IPS DF 4.7 (cell line): Measurements from ENCODE around the gene TIMM17A.
A peak's percentile ranks its signal among the peaks of the same experiment; 100 is the strongest.

Source experiments
- DNase-seq: peaks from one replicate; pipeline ENCODE4 v3.0.0-alpha.2; 2013; ENCODE audit warnings: low spot score; ENCODE audit errors: extremely low read depth

TIMM17A gene

DNA sequence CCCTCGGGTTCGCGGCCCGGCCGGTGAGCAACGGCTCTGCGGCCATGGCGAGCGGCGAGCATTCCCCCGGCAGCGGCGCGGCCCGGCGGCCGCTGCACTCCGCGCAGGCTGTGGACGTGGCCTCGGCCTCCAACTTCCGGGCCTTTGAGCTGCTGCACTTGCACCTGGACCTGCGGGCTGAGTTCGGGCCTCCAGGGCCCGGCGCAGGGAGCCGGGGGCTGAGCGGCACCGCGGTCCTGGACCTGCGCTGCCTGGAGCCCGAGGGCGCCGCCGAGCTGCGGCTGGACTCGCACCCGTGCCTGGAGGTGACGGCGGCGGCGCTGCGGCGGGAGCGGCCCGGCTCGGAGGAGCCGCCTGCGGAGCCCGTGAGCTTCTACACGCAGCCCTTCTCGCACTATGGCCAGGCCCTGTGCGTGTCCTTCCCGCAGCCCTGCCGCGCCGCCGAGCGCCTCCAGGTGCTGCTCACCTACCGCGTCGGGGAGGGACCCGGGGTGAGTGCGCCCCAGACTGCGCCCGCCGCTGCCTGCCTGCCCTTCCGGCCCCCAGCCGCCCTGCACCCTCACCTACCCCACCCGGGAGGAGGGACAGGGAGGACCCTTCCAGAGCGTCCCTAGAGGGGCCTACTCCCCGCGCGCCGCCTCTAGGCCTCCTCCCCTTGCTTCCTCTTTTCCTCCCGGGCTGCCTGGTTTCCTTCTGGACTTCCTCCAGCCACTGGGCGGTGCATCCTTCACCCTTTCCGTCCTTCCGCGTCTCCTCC is 27.5 kb downstream of the TIMM17A start, which contains the start of gene RNPEP:
TSS of gene RNPEP (plus strand) at position 26 of the 757 bp plus-strand sequence. CDS start at position 45, 19 bp downstream.
- no peak for DNase-seq

- DNase-seq: no peak
Observed at GRCh38 chr1:201983380-201983805, 28.1 kb downstream of the TIMM17A start.

DNA sequence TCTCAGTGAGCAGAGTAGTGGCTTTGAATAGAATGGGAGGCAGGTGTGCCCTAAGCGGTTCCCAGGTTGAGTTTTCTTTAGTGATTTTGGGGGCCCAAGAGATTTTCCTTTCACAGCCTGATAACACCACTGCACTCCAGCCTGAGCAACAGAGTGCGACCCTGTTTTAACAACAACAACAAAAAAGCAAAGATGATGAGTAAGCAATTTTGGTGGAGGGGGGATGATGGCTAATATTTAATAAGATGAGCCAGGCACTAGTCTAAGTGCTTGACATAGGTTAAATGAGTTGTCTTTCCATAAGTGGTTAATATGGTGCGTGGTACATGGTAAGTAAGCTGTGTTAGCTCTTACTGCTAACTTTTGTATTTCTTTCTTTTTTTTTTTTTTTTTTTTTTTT is 29.1 kb downstream of the TIMM17A start:
- no peak for DNase-seq

DNA sequence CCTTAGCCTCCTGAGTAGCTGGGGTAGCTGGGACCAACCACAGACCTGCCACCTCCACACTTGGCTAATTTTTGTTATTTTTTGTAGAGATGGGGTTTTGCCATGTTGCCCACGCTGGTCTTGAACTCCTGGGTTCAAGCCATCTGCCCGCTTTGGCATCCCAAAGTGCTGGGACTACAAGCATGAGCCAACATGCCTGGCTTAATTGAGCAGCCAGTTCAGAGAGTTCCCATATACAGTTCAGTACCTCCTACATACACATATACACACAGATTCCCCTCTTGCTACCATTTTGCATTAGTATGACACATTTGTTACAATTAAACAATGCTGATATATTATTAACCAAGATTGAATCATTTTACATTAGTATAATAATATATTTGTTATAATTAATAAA is 30.1 kb downstream of the TIMM17A start:
- no peak for DNase-seq

DNA sequence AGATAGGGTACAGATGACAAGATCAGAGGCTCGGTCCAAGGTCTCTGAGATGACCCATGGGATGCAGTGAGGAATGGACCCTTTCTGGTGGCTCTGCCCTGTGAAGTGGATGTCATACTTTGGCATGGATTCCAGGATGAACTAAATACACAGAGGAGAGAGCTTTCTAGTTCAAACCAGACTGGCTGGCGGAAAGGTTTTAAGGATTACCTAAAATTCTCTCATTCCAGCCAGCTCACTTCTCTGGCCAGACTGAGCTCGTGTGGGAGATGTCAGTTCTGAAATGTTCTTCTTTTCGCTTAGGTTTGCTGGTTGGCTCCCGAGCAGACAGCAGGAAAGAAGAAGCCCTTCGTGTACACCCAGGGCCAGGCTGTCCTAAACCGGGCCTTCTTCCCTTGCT is 33.3 kb downstream of the TIMM17A start:
- DNase-seq: no peak

- DNase-seq: no peak
Observed at GRCh38 chr1:201989354-201990128, 34.2 kb downstream of the TIMM17A start.

GRCh38 chr1:201990427-201990826 is 35.1 kb downstream of the TIMM17A start:
- no peak for DNase-seq

DNA sequence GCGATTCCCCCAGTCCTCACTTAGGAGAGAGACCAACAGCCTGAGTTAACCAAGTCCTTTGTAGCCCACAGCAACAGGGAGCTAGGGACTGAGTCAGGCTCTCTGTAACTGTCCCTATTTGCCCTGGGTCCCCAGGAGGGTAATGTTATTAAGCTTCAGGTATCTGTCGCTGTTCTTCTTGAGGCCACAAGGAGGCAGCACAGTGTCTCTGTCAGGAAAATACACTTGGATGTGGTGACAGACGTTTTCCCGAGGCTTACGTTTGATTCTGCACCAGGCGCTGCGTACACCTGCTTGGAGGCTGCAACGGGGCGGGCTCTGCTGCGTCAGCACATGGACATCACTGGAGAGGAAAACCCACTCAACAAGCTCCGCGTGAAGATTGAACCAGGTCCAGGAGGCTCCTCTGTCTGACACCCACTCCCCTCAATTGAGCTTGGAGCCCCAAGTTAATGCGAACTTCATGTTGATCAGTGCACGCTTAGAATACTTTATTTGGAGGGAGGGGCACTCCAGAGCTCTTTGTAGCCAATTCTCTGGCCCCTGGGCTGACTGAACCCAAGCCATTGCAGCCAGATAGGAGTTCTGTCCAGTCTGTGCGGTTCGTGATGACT is 44.4 kb downstream of the TIMM17A start:
- DNase-seq: no peak

GRCh38 chr1:202002507-202002906 is 47.2 kb downstream of the TIMM17A start:
- no peak for DNase-seq

GRCh38 chr1:202004711-202005110 is 49.4 kb downstream of the TIMM17A start:
- no peak for DNase-seq

GRCh38 chr1:202005958-202006357 is 50.7 kb downstream of the TIMM17A start:
- no peak for DNase-seq

- no peak for DNase-seq
Observed at GRCh38 chr1:202007304-202007703, 52.0 kb downstream of the TIMM17A start.

- no peak for DNase-seq
Observed at GRCh38 chr1:202007805-202008489, 52.6 kb downstream of the TIMM17A start.

GRCh38 chr1:202009326-202010179 is 54.2 kb downstream of the TIMM17A start:
- DNase-seq: peak; percentile 87

DNA sequence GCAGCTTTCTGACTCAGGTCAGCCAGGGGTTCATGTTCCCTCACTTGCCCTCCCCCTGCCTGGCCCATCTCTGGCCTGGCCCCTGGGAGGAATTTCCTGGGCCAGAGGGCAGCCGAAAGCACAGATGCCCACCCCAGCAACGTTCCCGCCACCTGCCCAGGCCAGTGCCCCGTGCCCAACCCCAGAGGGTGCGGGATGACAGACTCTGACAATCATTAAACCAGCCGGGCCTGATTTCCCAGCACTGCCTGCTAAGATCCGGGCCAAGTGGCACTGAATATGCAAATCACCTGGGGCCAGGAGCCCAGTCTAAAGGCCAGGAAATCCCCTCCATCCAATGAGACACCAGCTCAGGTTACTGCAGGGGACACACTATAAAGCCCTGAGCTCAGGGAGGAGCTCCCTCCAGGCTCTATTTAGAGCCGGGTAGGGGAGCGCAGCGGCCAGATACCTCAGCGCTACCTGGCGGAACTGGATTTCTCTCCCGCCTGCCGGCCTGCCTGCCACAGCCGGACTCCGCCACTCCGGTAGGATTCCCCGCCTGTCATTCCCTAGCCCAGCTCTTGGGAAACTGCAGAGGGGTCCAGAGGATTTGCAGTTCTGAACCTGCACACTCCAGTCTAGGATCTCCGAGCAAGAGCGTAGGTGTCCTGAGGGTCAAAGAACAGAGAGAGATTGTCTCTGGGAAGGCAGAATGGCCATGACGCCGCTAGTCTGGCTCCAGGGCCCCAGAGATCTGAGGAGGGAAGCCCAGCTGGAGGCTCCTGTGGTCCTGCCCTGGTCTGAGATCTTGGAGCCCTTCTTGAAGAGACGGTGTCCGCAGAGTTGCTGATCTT is 55.1 kb downstream of the TIMM17A start, which contains the start of gene ELF3:
TSS of gene ELF3 (plus strand) at position 408 of the 836 bp plus-strand sequence. CDS start 550 bp downstream, outside the sequence.
- DNase-seq: peak; percentile 95

- DNase-seq: no peak
Observed at GRCh38 chr1:202011994-202012393, 56.7 kb downstream of the TIMM17A start.

DNA sequence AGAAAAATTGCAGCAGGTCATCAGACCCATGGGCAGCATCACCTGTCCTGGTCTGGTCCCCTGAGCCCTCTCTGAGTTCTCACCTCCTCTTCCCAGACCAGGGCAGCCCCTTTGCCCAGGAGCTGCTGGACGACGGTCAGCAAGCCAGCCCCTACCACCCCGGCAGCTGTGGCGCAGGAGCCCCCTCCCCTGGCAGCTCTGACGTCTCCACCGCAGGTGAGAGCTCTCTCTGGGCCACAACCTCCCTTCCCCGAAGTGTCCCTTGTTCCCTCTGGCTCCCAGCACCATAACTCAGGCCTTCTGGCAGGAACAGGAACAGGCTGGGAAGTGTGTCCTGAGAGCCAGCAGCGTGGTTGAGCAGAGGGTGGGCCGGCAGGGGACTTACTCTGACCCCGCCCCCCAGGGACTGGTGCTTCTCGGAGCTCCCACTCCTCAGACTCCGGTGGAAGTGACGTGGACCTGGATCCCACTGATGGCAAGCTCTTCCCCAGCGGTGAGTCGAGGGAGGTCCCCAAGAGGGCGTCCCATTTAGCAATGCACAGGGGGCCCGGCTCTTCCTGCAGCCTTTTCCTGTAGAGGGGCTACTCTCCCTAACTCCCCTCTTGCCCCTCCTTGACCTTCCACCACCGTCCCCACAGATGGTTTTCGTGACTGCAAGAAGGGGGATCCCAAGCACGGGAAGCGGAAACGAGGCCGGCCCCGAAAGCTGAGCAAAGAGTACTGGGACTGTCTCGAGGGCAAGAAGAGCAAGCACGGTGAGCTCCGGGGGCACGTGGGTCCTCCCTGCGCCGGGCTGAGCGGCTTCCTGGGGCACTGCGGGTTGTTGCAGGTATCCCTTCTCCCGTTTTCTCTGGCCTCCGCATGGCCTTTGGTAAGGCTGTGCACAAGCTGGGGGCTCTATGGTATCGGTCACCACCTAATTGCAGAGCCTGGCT is 57.5 kb downstream of the TIMM17A start:
- DNase-seq: no peak

GRCh38 chr1:202013603-202014002 is 58.3 kb downstream of the TIMM17A start:
- DNase-seq: no peak
